ENCODE measurements around the gene DPF1. TPM values are rescaled to one million over a fixed set of nuclear protein-coding genes. Genes with fewer than 3 reads are reported as not detected.

Gene DPF1
- total and polyA plus RNA-seq, 10 of the 15 experiments (the other 5 are each of a cell fraction or from before 2014, with no cell fraction given) = 0.11 to 4.3 (median 2.4) TPM

GRCh38 chr19:38165335-38165734, 58.7 kb downstream of the DPF1 start:
- no peak overlapping the region for H3K4me3 ChIP-seq
- TSS peak; percentile 38 for BruUV-seq (replicated peaks)
- H3K27me3 ChIP-seq (replicated peaks in 1 of 2; ENCODE audit: control insufficient read depth in 2 of 2, insufficient read depth in 2 of 2, low read length in 1 of 2) = no peaks in the 10 kb centered on the region
- H3K27ac ChIP-seq (ENCODE audit: control insufficient read depth, insufficient read depth) = no peak overlapping the region
- RAD21 ChIA-PET (ENCODE audit: unreplicated experiment) = no interaction called here
- in situ Hi-C loops (cut with MboI) = no loop called here
- H3K9ac ChIP-seq (ENCODE audit: control insufficient read depth, insufficient read depth, low read length) = no peak overlapping the region
- SMC1A ChIA-PET (ENCODE audit: uncharacterized antibody, unreplicated experiment) = no interaction called here
- no peak overlapping the region for H2AFZ ChIP-seq (ENCODE audit: control insufficient read depth, low read depth, low read length)
- H3K9me3 ChIP-seq (replicated peaks; ENCODE audit: control insufficient read depth, insufficient read depth, low read length) = no peaks in the 10 kb centered on the region; the same call in 2 of the 3 replicates
- 98% methylated on average over 6 of the region's 6 CpGs for WGBS (ENCODE audit: insufficient coverage, insufficient replicate concordance, low lambda C conversion rate, missing lambda C conversion rate)
- ATAC-seq (no peak), FAIRE-seq (no peak), DNase-seq (ENCODE audit: low read depth, low spot score) (no peak)
- no peaks in the 10 kb centered on the region for H3K4me1 ChIP-seq (ENCODE audit: control insufficient read depth, insufficient read depth, low read length)
- peaks cover 30 to 31% of the 10 kb centered on the region in 2 experiments for H3K36me3 ChIP-seq (ENCODE audit: control insufficient read depth in 2 of 2, insufficient read depth in 2 of 2, low read length in 1 of 2)
- intact Hi-C loops (cut with micrococcal nuclease; ENCODE audit: unreplicated experiment) = no loop called here
- POLR2A ChIA-PET = interaction anchor here (0.6 kb wide), 1 partner anchor 158 kb away, joined by 3 read pairs; no protein-coding TSS in a partner anchor
- no peak overlapping the region for H3K4me2 ChIP-seq (ENCODE audit: control insufficient read depth, insufficient read depth)
- no peaks in the 10 kb centered on the region for H4K20me1 ChIP-seq (ENCODE audit: control insufficient read depth, insufficient read depth)
- CTCF ChIA-PET = interaction anchor here (1.4 kb wide), 1 partner anchor 263 kb away, joined by 3 read pairs; no protein-coding TSS in a partner anchor
- no peaks in the 10 kb centered on the region for H3K79me2 ChIP-seq (ENCODE audit: control insufficient read depth, insufficient read depth, low read length)
- TF ChIP-seq MTA3 (IDR thresholded peaks at IDR 0.05; ENCODE audit: borderline replicate concordance, low read length) (no peak), NFYB (IDR thresholded peaks at IDR 0.05; ENCODE audit: insufficient read depth, low read depth, low read length) (no peak), ZBTB33 (IDR thresholded peaks at IDR 0.05) (no peak), EED (IDR thresholded peaks at IDR 0.05; ENCODE audit: low read depth) (no peak), CEBPB (IDR thresholded peaks at IDR 0.05; ENCODE audit: borderline replicate concordance in 1 of 2, low read depth in 2 of 2, low read length in 2 of 2) (no peak), YBX1 (IDR thresholded peaks at IDR 0.05) (no peak), SKIL (IDR thresholded peaks at IDR 0.05; ENCODE audit: low read depth, poor library complexity, severe bottlenecking) (no peak), NFXL1 (IDR thresholded peaks at IDR 0.05; ENCODE audit: borderline replicate concordance) (no peak), CTCF (IDR thresholded peaks at IDR 0.05 in 2 of 3, conservative IDR thresholded peaks at IDR 0.05 in 1 of 3; ENCODE audit: control insufficient read depth in 2 of 3, extremely low read depth in 1 of 3, insufficient read depth in 1 of 3, low read depth in 3 of 3, low read length in 3 of 3) (no peak), SREBF1 (IDR thresholded peaks at IDR 0.05; ENCODE audit: low read length) (no peak), ZNF687 (IDR thresholded peaks at IDR 0.05) (no peak), BRCA1 (IDR thresholded peaks at IDR 0.05; ENCODE audit: low read depth, low read length) (no peak), CHD2 (IDR thresholded peaks at IDR 0.05; ENCODE audit: borderline replicate concordance, low read depth, low read length) (no peak), ETV6 (conservative IDR thresholded peaks at IDR 0.05 in 1 of 2, IDR thresholded peaks at IDR 0.05 in 1 of 2; ENCODE audit: borderline replicate concordance in 1 of 2, low read depth in 1 of 2) (no peak)
